GM18498 (cell line): Measurements from ENCODE around the gene SDK1.

ENCODE experiments used
- ATAC-seq: cut with Tn5 transposase; IDR thresholded peaks from one replicate; pipeline ENCODE4 v1.9.1; 2021; ENCODE audit warnings: mild to moderate bottlenecking, moderate library complexity; ENCODE audit not compliant: unreplicated experiment

SDK1 gene

DNA sequence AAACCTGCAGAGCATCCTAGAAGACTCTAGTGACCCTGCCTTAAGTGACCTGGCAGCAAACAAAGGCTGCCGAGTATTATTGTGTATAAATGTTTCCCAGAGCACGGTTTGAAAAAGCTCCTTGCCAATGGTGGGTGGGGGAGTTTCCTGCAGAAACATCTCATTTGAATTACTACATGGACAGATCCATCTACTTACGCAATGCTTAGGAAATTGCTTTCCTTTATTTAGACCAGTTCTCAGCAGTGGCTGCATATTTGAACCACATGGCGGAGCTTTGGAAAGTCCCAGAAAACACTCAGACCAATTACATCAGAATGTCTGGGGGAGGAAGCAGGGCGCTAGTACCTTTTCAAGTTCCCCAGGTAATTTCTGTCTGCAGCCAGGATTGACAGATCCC is 560.9 kb downstream of the SDK1 start:
- no peak for ATAC-seq

DNA sequence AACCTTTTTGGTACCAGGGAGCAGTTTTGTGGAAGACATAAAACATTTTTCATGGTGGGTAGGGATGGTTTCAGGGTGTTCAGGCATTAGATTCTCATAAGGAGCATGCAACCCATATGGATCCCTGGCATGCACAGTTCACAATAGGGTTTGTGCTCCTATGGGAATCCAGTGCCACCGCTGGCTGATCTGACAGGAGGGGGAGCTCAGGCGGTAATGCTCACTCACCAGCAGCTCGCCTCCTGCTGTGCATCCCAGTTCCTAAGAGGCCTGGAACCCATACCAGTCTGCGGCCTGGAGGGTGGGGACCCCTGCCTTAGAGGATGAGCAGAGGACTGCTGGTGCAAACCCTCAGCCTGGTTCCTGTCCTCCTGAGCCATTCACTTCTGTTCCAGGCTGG is 561.7 kb downstream of the SDK1 start:
- no peak for ATAC-seq

DNA sequence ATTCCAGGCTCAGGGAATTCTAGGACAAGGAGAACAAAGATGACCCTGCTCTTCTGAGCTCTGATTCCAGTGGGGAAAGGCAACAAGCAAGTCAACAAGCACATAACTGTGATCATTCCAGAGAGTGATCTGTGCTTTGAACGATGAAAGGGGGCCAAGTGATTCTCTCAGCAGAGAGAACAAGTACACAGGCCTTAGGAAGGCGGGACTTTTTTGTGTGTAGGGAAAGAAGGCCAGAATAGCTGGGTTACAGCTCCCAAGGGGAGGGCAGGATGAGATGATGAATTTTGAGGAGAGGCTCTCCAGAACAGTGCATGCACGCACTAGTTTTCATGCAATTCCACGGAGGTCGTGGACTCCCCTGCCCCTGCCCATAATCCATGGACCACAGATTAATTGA is 565.2 kb downstream of the SDK1 start:
- no peak for ATAC-seq

DNA sequence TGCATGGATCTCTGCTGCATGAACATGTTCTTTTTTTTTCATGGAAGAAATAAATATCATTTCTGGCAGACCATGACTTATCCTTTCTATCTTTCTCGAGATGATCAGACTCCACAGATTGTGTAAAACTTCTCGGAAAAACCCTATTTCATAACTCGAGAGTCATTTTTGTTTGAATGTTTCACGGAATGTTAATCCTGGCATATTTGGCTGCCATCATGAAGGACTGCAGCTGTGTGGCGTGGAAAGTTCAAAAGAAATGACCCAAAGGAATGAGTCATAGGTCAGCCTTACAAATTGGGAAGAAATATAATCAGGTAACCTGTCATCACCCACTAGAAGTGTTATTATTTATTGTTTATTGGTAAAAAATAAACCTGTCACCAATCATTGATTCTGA is 566.8 kb downstream of the SDK1 start:
- no peak for ATAC-seq

DNA sequence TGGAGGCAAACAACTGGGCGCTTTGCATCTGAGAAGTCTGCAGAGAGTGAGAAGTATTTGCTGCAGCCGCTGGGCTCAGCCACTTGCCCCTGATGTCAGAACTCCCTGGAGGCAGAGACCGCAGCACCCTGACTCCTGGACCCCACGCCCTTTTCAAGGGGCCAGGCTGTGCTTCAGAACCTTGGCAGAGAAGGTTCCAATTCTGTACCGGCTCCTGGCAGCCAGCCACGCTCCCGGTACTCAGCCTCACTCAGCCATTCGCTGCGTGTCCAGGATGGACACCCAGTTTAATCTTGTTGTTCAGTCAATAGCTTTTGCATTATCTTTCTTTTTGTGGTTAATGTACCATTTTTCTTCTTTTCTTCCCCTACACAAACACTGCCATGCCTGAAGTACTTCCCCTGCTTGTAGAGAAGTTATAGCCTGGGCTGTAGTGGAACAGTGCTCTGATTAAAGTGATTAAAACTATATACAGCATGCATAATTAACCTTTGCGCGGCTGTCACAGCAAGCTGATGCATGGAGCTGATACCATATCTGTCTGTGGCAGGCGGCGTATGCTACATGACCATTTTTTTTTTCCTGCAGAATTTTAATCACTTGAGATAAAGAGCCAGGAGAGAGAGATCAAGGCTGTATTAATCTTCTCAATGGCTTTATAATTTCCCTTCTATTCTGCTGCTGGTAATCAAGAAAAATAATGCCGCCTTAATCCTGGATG is 578.5 kb downstream of the SDK1 start:
- no peak for ATAC-seq

DNA sequence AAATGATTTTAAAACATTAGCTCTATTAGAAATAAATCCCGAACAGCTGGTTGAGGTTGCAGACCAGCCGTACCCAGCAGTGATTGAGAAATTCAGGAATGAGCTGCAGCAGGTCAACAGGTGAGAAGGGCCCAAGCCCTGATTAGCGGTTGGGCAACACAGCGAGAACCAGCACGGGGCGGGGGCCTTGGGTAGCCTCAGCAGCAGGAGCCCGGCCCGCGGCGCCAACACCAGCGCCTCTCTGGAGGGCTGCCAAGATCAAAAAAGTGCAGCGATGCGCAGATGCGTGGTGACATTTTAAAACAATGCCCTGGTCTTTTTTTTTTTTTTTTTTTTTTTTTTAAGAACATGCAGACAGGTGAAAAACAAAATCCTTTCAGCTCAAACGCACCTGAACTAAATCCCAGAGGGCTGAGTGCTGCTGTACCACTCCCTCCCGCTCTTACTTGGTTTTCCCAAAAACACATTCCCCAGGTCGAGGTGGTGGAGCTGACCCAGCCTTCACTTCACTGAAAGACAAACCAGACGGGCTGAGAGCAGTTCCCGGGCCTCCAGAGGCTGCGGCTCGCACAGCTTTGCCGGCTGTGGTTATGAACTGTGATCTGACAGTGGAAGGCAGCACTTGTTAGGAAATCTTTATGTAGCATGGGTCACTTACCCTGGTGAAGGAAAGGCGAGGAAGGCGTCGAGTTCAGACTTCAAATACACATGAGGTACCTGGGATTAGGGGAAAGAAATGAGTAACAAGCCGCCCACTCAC is 579.4 kb downstream of the SDK1 start:
- no peak for ATAC-seq

DNA sequence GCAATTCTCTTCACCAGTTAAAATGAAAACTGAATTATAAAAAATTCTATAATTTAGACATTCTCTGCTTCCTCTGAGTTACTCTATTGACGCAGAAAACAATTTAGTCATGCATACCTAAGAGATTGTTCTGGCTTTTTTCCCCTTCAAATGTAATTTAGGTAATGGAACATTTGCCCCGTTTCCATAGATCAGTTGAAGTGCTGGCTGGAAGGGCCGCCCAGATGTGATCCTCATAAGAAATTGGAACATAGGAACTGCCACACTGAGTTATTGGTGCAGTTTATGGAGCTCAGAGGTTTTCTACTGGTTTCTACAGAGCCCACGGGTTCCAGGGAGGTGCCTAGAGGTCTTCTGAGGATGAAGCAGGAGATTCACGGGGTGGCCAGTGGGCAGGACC is 581.7 kb downstream of the SDK1 start:
- no peak for ATAC-seq

DNA sequence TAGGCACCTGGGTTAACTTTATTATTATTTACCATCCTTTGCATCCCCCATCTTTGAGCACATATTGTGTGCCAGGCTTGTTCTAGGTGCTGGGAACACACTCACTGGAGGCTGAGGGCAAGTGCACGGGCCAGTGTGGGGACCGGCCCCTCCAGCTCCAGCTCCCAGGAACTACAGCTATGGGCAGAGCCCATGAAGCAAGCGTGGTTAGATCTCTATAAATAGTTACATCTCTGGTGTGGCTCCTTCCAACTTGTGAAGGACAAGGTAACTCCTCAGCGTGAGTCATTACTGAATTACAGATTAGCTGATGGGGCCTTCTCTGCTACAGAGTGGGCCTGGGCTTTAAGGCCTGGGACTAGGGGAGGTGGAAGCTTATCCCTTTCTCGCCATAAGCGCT is 583.5 kb downstream of the SDK1 start:
- no peak for ATAC-seq

DNA sequence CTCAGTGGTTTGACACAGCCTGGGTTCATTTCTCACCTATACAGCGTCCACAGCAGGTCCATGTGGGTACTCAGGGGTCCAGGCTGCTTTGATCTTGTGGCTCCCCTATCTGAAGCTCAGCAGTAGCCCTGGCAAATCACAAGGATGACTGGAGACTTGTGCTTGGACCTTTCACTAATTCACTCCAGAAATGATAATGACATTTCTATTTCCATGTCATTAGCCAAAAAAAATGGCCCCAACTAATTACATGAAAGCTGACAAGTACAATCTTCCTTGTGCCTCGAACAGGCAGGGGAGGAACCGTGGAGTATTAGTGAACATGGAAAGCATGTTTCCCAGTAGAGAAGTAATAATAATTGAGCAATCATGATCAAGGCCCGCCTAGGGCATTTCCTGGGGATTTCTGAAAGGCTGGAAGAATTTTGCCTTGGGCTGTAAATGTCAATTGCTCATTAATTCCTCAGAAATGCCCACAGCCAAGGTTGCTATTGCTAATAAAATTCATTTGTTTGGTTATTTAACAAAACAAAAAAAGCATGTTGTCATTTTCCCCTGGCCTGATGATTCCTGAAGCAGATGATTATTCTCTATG is 586.1 kb downstream of the SDK1 start:
- ATAC-seq, result no peak

DNA sequence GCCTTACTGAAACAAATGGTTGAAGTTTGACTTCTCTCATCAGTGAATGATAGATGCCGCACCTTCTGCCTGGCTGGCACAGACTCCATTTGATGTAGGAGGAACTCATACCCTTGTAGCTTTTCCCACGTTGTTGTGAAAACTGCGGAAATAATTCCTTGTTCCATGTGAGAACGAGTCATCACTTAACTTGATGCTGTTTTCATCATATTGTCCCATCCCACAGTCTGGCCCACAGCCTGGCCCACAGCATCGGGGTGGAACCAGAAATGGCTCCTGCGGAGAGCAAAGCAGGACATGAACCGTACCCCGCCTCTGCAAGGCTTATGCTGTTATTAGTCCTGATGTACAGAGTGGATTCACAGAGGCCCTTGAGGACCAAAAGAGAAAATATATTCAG is 587.0 kb downstream of the SDK1 start:
- no peak for ATAC-seq

DNA sequence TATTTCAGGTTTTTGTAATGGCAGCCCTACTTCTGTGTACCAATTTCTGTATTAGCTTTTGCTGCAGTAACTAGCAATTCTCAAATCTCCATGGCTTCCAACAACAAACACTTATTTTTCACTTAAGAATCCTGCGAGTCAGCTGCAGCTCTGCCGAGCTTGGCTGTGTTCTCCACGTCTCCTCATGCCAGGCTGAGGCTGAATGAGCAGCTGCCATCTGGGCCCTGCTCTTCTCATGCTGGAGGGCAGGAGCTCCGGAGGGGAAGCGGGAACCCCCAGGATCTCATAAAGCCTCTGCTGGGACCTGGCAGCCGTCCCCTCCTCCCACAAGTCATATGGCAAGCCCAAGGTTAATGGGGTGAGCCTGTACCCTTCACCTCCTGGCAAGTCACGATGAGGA is 591.1 kb downstream of the SDK1 start:
- ATAC-seq, result no peak

DNA sequence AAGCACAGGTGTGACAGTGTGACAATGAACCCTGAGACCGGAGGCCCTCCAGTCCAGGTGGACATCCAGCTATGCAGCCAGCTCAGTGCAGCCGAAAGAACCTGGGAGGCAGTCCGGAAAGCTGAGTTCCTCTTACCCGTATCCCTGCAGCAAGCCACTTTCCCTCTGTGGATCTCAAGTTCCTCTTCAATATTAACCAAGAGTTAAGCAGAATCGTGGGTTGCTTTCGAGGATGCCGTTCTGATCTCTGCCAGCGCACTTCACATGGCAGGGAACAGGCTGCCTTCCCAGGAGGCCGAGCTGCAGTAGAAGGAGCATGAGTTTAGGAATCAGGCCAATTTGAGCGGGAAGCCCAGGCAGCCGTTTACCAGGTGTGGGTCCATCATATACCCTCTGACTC is 591.6 kb downstream of the SDK1 start:
- no peak for ATAC-seq

DNA sequence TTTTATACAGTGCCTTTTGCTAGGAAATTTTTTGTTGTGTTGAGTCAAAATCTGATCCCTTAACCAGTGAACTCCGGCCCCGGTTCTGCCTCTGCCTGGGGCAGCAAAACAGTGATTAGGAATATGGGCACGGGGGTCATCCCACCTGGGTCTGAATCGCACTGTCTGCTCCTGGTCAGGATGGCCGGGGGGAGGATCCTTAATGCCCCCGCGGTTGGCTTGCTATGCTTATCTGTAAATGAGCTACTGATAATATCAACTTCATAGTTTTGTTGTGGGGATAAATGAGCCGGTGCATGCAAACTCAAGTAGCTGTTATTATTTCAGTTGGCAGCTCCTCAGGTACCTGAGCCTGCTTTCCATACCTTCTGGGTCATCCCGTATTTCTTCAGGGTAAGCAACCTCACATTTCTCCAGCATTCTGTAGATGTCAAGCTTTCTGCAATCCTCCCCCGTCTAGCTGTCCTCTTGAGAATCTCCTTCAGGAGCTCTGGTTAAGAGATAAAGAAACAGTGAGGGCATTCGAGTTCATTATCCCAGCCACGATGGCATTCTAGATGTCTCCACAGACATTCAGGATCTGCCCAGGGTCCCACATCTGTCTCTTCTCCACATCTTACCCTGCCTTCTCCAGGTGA is 592.2 kb downstream of the SDK1 start:
- no peak for ATAC-seq

DNA sequence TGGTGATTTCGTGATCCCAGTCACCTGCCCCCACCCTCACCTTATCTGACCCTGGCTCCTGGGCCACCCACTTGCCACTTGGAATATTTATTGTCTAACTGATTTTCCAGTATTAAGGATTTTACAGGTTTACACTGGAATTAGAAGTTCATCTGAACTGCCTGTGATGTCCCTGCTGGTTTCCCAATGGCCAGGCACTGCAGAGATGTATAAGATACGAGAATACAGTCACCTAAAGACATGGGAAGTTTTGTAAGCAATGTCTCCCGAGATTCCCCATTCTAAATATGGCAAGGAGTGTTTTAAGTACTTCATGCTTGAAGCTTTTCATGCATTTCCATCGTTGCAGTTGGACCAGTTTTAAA is 592.7 kb downstream of the SDK1 start:
- no peak for ATAC-seq

DNA sequence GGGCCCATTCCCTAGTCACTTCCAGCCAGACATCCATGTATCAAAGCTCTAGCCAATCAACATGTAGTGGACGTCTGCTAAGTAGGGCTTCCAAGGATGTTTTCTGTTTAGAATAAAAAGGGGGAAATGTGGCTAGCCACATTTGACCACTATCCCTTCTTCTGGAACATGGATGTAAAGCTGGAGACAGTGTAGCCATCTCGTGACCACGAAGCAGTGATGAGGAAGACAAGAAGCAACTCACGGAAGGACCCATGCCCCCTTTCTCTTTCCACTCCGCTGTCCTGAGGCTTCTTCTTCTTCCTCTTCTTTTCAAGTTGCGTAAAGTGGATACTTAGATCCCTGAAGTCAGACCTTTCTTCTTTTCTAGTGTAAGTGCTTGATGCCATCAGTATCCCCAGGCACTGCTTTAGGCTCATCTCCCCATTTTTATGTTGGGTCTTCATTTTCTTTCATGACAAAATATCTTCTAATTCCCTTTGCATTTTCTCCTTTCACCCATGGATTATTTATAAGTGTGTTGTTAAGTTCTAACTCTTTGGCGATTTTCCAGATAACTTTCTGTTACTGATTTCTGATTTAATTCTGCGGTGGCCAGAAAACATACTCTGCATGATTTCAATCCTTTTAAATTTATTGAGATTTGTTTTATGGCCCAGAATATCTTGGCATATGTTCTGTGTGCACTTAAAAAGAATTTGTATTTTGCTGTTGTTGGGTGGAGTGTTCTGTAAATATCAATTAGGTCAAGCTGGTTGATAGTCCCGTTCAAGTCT is 594.5 kb downstream of the SDK1 start:
- ATAC-seq, result no peak

DNA sequence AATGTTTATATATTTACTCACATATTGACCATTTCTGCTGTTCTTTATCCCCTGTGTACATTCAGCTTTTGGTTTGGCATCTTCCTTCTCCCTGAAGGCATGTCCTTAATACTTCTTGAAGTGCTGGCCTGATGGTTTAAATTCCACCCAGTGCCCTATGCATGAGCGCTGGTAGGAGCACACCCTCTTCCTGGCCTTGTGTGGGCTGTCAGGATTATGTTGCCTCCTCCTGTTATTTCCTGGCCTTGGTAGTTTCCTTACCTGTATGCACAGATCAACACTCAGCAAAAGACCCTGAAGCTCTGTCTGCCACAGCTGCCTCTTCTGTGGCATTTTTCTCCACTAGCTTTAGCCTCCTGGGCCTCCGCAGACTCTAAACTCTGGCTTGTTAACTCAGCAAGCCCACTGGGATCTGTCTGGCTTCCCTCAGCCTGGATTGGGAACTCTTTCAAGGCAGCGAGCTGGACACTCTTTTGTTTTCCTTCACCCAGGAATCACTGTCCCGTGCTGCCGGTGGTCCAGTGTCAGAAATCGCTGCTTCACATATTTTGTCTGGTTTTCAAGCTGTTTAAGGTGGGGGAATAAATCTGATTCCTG is 595.2 kb downstream of the SDK1 start:
- ATAC-seq, result no peak

DNA sequence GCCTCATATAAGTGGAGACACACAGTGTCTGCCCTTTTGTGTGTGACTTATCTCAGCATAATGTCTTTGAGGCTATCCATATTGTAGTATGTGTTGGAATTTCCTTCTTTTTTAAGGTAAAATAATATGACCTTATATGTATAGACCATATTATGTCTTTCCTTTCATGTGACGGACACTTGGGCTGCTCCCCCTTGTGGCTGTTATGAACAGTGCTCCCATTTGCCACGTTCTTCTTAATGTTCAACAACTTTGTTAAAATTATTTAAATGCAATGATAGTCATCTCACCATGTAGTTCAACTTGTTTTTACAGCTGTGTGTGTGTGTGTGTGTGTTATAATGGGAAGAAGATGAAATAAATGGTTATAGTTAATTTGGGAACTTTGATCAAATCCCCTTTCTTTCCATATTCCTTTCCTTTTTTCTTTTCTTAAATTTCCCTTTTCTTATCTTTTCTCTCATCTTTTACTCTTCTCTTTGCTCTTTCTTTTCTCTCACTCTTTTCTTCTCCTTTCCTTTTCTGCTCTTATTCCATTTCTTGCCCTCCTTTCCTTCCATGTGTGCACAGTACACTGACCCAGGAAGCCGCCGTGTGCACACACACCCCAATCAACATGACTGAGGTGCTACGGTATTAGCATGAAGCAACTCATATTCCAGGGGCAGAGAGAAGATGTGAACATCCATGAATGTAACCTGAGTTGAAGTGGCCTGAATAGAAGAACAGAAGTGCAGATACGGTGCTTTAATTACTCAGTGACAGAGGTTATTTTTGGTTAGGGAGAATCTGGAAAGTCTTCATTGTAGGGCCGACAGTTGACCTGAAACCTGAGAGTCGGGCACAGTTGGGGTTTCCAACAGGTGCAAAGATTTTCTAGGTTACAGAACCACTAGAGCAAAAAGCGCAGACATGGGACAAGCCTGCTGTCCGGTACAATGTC is 596.6 kb downstream of the SDK1 start:
- no peak for ATAC-seq

DNA sequence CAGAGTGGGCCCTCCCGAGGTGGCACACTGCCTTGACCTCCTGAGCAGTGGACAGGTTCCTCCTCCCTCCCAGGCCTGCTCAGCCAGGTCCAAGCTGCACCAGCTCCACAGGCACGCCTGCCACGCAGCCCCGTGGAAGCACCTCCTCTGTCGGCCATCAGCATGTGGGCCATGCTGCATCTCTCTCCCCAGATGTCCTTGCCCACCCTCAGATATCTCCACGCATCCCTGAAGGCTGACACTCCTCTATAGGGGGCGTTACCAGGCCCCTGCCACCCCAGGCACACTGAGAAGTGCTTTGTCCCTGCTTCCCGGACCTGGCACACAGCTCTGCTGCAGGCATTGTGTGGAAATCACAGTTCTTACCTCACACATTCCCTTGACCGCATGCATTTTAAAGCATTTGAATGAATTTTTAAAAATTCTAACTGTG is 598.5 kb downstream of the SDK1 start:
- no peak for ATAC-seq

DNA sequence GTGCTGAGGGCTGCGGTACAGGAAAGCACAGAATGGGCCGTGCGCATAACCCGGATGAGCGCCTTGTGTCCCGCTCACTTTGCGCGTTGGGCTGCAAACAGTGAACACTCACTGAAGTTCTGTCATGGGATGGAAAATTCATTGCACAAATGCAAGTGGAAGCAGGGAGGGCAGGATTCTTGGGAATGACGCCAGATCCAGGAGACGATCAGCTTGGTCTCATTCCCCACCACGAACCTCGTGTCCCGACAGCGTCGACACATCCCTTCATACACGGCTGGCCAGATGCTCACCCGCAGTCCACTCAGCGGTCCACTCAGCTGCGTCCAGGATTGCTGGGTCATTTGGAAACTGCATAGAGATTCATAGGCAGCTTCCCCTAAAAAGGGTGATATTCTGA is 607.1 kb downstream of the SDK1 start:
- no peak for ATAC-seq

DNA sequence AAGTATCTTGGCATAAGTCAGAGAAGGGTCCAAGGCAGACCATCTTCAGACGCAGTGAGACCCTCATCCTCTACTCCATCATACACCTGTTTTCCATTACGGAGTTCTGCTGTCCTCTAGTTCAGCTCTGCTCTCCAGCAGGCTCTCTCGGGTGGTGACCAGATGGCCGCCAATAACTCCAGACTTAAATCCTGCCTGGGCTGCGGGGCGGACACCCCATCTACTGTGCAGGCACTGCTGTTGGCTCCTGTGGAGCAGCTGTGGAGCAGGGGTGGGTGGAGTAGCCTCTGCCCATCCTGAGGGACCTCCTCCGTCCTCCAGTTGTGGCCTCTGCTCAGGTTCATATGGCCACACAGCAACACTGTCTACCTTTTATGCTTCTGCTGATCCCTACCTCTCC is 608.1 kb downstream of the SDK1 start:
- no peak for ATAC-seq
